ENCODE results near the gene FRAS1. TPM values are rescaled to one million over a fixed set of nuclear protein-coding genes. Genes with fewer than 3 reads are reported as not detected.

Gene FRAS1
- total RNA-seq, 1 donor from 2014 or later, result 12.4 TPM

DNA sequence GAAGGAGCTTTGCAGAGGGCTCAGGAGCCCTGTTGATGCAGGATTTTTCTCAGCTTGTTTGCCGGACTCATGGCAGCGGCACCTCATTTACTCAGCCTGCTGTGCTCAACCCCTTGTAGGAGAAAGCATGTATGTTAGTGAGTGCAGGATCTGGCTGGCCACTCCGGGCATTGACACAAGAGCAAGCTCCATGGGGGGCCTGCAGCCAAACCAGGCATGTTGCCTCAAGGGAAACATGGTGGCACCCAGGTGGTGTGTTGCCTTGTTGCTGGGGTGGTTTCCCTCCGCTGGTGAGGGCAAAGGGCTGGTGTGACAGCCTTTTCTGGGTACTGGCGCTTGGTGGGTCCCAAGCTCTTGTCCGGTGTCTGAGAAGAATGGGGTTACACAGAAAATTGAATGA, 305.2 kb downstream of the FRAS1 start:
- no peak for DNase-seq (ENCODE audit: low spot score)

DNA sequence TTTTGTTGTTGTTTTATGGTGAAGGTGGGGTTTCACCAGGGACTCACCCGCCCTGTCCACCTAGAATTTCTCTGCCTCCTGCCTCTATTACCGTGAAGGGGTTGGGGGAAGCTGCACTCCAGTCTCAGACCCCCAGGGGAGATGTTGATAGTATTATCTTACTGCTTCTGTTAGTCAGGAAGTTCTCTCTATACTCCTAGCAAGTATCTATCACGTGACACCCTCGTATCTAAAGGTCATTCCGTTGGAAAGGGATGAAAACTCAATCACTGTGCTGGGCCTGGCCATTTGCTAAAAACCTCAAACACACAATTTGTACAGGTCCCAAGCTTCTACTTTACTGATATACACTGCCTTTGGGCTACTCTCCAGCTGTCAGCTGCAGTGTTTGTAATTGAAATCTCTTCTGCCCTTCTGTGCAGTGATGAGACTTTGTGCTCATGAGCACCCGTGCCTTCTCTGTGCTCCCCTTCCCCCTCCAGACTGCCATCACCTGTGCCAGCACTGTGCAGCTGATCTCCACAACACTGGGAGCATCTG, 306.0 kb downstream of the FRAS1 start:
- DNase-seq (ENCODE audit: low spot score), result no peak

GRCh38 chr4:78369679-78370078, 312.6 kb downstream of the FRAS1 start:
- DNase-seq (ENCODE audit: low spot score), result no peak

DNA sequence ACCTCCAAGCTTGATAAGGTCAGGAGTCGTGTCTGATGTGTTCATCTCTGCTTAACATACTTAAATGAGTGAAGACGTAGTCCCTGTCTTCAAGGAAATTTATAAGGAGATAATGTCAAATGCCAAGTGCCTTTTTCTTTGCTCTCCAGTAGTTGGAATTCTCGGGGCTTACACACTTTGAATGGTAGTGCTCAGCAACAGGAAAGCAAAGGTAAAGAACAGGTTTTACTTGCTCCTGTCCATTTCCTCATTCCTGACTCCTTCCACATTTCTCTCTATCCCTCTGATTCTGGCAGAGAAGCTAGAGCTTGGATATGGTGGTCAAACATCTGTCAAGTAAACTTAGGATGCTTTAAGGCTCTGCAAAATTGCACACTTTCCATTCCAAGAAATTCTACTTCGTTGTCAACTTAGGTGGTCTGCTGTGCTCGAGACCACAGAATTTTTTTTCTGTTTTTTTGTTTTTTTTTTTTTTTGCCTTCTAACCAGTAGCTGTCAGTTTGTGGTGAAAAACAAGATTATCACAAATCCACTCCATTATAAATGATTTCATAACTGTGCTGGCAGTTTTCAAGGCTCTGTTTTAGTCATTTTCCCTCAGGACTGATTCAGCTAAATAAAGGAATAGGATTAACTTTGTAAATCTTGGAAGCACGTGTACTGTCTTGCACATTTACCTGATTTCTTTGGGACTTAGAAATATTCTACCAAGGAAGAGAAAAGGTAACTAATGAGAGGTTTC, 313.7 kb downstream of the FRAS1 start:
- no peak for DNase-seq (ENCODE audit: low spot score)

DNA sequence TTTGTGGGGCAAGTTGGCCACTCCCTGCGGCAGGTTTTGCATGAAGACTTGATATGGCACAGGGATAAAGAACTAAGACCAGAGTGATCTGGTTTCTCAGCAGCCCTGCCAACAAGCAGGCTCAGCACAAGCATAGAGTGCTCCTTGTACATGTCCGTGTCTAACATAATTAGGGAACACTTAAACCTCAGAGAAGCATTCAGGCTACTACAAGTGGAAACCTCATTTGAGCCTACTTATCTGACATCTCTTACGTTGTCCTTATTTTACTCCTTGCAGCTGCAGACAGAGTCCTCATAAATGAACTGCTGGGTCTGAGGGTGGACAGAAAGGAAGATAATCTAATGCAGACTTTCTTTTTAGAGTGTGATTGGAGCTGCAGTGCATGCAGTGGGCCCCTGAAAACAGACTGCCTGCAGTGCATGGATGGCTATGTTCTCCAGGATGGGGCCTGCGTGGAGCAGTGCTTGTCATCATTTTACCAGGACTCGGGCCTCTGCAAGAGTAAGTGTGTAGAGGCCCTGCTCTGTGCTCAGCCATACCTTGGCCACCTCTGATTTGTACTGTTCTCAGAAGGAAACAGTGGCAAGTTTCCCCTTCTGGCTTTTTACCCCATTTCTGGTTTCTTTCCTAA, 315.3 kb downstream of the FRAS1 start:
- no peak for DNase-seq (ENCODE audit: low spot score)

DNA sequence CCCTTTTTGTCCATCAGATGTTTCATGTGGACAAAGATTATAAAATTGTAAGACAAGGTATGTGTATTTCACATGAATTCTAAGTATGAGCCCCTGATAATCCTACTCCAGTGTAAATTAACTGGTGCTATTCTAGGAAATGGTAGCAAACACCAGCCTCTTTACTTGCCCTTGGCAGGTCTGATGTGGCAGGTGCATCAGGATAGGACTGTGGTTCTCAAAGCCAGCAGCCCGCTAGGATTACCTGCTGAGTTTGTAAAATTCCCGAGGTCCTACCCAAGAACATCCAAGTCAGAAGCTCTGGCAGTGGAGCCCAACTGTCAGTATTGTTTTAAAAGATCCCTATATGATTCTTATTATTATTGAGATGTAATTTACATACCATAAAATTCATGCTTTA, 320.4 kb downstream of the FRAS1 start:
- DNase-seq (ENCODE audit: low spot score), result no peak

GRCh38 chr4:78379040-78379439, 321.9 kb downstream of the FRAS1 start:
- DNase-seq (ENCODE audit: low spot score), result no peak

GRCh38 chr4:78379991-78380729, 323.0 kb downstream of the FRAS1 start:
- no peak for DNase-seq (ENCODE audit: low spot score)

- no peak for DNase-seq (ENCODE audit: low spot score)
Observed at GRCh38 chr4:78386679-78387078, 329.6 kb downstream of the FRAS1 start.

GRCh38 chr4:78395642-78396041, 338.5 kb downstream of the FRAS1 start:
- DNase-seq (ENCODE audit: low spot score), result no peak

- no peak for DNase-seq (ENCODE audit: low spot score)
Observed at GRCh38 chr4:78396613-78397291, 339.6 kb downstream of the FRAS1 start.

- DNase-seq (ENCODE audit: low spot score), result no peak
Observed at GRCh38 chr4:78397292-78397630, 340.1 kb downstream of the FRAS1 start.

GRCh38 chr4:78409612-78410202, 352.6 kb downstream of the FRAS1 start:
- no peak for DNase-seq (ENCODE audit: low spot score)

GRCh38 chr4:78410225-78410624, 353.1 kb downstream of the FRAS1 start:
- no peak for DNase-seq (ENCODE audit: low spot score)

GRCh38 chr4:78410676-78411075, 353.6 kb downstream of the FRAS1 start:
- DNase-seq (ENCODE audit: low spot score), result no peak

DNA sequence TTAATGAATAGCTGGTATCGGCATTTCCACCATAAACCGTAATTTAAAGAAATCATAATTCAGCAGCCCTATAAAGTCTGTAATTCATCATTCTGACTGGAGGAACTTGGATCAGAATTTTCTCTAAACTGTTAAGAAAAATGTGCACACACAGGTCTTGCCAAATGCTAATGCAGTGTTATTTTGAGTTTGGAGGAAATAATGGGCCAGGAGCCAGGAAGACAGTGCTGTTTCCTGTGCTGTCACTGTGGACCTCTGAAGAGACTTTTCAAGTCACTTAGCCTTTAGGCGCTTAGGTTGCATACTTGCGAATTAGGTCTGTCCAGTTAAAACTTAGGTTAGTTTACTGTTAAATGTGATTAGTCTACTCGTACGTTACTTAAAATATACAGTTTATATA, 357.0 kb downstream of the FRAS1 start:
- no peak for DNase-seq (ENCODE audit: low spot score)

DNA sequence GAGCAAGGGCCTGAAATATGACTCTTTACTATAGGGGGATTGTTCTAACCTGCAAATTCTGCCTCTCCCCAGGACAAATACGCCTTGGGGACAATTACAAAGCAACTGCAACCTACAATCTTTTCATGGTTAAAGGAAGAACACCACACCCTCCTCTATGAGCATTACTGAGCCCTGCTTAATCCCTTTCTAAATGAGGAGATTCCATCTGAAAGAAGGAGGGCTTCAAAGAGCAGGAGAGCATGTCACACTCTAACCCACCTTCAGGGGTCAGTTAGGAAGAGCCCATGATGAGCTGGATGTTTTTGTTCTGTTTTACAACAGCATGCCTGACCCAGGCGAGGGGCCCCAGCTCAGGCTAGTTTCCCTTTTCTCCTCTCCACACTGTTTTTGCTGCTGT, 360.5 kb downstream of the FRAS1 start:
- no peak for DNase-seq (ENCODE audit: low spot score)

DNA sequence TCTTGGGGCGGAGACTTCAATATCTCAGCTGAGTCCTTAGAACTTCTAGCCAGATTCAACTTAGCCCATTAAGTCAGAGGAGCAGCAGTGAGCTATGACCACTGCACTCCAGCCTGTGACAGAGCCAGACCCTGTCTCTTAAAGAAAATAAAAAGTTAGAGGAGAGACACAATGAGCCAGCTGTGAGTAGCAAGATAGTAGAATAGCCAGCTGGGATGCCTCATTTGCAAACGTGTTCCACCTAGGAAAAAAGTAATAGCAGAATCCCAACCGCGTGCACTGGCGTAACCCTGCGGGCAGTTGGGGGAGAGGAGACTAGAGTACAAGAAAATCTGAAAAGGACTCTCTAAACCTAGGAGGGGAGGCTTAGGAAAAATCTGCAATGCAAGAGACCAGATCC, 361.3 kb downstream of the FRAS1 start:
- DNase-seq (ENCODE audit: low spot score), result no peak

DNA sequence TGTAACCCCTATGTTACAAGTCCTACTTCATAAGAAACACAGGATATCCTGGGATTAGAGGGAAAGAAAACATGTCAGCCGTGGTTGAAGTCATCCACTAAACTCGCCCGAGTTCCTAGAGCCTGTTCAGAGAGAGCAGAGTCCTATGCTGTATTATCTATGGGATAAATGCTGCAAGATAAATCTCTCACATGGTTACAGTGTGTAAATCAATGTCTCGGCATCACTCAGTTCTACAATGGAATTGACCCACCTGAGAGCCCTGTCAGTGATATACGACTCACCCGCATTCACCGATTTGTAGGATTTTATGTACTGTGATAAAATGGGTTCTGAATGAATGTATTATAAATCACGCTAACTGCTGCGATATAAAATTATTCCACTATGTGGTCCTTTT, 366.7 kb downstream of the FRAS1 start:
- no peak for DNase-seq (ENCODE audit: low spot score)

GRCh38 chr4:78424461-78424860, 367.3 kb downstream of the FRAS1 start:
- DNase-seq (ENCODE audit: low spot score), result no peak

- no peak for DNase-seq (ENCODE audit: low spot score)
Observed at GRCh38 chr4:78426972-78427371, 369.8 kb downstream of the FRAS1 start.

GRCh38 chr4:78428996-78429395, 371.9 kb downstream of the FRAS1 start:
- DNase-seq (ENCODE audit: low spot score), result no peak
